Right cardiac atrium (tissue), 5 donors: ENCODE results near the gene CEP104. TPM values are rescaled to one million over a fixed set of nuclear protein-coding genes. Genes with fewer than 3 reads are reported as not detected.
A peak's percentile ranks its signal among the peaks of the same experiment; 100 is the strongest.

Source experiments
- ATAC-seq, 2 donors: fragments of 200-7000 bp; cut with Tn5 transposase; one replicate each; pipeline versions ENCODE4 v1.8.0 to v1.9.1; 2020; ENCODE audit warnings: moderate library complexity in 2 of 2, mild to moderate bottlenecking in 1 of 2
- DNase-seq, 3 donors: peaks; one replicate each; pipeline ENCODE4 v3.0.0-alpha.2; 2020
- H3K27ac ChIP-seq: one replicate; pipeline ENCODE4 v1.5.1; 2013; ENCODE audit warnings: mild to moderate bottlenecking, low read length, control low read depth, moderate library complexity
- H3K27me3 ChIP-seq: one replicate; pipeline ENCODE4 v1.6.1; 2013; ENCODE audit not compliant: control insufficient read depth, insufficient read depth
- H3K4me1 ChIP-seq: one replicate; pipeline ENCODE4 v1.6.1; 2013; ENCODE audit warnings: low read length; ENCODE audit not compliant: control insufficient read depth, insufficient read depth
- H3K4me3 ChIP-seq: one replicate; pipeline ENCODE4 v1.5.1; 2013; ENCODE audit warnings: low read length, control low read depth
- H3K9me3 ChIP-seq: one replicate; pipeline ENCODE4 v1.6.1; 2013; ENCODE audit warnings: low read length; ENCODE audit not compliant: control insufficient read depth
- WGBS: extraction: QIAGEN DNeasy Blood & Tissue Kit; methylation state at CpG from one replicate; pipeline ENCODE4 v1.1.7; 2013; 5-methylcytosine and 5-hydroxymethylcytosine counted together
- intact Hi-C, 4 donors: fragments of 100-400 bp; cut with DNase I; formaldehyde crosslinking; loops; one replicate each; pipeline versions ENCODE4 v1.11.0 to v1.14.0; 2022 to 2023
- polyA plus RNA-seq: library from polyadenylated mRNA; stranded (reverse); fragments of 200-250 nt; gene quantifications from one replicate; pipeline ENCODE4 v1.2.3, GENCODE V29; 2013
- total RNA-seq, 4 donors: library from RNA; stranded (reverse); fragmentation: NEBNext Ultra II Directional; extraction: Animal tissue kit (Norgen Biotek cat#: 25700); gene quantifications; one replicate each; pipeline ENCODE4 v1.2.1, GENCODE V29; 2021
- donor health status: healthy with polysubstance abuse.
- donor health status: DM: no; HTN: yes; CAD: no.
- donor health status: DM: no; HTN: no; CAD: no.
- donor health status: DM: no; HTN: yes; CAD: no; lungs with severe emphysema.
- donor health status: DM: yes; HTN: yes; CAD: no.

Gene CEP104
- total and polyA plus RNA-seq, 5 donors, result 8.7 to 41.2 (median 34.6) TPM

DNA sequence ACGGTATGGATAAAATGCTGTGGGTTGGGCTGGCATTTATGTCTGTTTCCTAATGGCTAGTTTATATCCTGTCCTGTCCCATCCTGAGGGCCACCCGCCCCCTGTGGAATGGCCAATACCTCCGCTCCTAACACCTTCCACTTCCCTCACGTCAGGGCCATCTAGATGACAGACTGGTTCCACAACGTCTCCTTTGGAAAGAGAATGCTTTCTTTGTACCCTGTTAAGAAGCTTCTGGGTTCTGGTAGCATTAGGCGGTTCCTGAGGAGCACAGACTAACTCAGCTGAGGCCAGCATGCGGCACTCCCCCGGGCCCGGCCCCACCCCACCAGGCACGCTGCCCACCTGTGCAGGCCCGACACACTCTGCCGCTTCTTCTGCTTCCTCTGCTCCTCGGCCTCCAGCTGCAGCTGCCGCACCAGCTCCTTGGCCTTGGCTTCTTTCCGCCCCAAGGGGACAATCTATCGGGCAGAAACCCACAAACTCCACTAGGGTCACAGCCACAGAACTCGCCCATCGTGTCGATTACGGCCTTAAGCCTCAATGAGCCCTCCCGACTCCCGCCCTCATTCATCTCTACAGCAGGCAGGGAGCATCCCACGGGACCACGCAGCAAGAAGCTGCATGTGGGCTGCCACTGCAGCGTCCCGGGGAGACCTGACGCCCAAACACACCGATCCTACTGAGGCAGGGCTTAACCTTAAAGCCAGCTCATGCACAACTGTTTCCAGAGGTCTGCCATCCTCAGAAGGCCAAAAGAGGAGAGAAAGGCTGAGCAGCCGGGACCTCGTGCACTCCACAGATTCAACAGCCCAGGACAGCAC is 73.1 kb downstream of the CEP104 start:
- WGBS, result 91% methylated on average over 30 of the region's 30 CpGs
- Histone ChIP-seq H3K4me1 (no peaks in the 10 kb centered on the region), H3K4me3 (no peak overlapping the region), H3K9me3 (no peaks in the 10 kb centered on the region), H3K27ac (no peak overlapping the region), H3K27me3 (no peaks in the 10 kb centered on the region)
- intact Hi-C loops, result no loop called here
- ATAC-seq (no peak), DNase-seq (no peak)

DNA sequence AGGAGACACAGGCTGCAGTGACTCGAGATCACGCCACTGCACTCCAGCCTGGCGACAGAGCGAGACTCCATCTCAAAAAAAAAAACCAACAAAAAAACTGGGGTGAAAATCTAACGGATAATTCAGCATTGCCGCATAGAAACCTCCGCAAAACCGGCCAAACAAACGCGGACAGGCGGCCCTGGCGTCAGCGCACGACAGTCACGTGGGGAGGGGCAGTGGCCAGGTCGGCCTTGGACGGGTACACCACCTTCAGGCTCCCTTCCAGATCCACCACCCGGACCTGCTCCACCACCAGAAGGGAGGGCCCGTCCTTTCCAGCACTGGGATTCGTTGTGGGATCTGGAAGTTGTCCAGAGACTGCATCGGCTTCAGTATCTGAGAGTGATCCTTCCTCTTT is 76.1 kb downstream of the CEP104 start:
- Histone ChIP-seq H3K4me1 (no peaks in the 10 kb centered on the region), H3K4me3 (no peak overlapping the region), H3K27me3 (no peaks in the 10 kb centered on the region), H3K27ac (no peak overlapping the region), H3K9me3 (no peaks in the 10 kb centered on the region)
- intact Hi-C loops, result no loop called here
- DNase-seq, result no peak
- WGBS, result 88% methylated on average over 21 of the region's 21 CpGs
- no peak for ATAC-seq

DNA sequence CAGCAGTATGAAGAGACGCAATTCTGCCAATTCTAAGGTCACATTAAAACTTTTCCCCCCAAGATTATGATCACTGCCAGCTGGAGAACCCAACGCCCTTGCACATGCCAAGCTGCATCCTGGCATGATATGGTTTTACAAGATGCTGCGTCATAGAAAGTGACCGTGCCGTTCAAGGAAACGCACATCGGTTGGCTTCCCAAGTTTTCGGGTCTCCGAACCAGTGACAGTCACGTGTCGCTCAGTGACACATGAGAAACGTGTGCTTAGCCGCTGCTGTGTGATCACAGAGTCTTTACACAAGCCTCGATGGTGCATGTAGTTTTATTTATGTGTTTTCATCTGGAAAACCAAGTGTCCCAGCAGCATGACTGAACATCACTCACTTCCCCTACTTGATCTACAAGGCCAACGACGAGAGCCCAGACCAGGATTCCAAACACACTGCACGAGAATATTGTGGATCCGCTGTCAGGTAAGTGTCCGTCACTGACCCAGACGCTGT is 77.0 kb downstream of the CEP104 start:
- Histone ChIP-seq H3K4me3 (no peak overlapping the region), H3K4me1 (peaks cover 3% of the 10 kb centered on the region), H3K27ac (no peak overlapping the region), H3K27me3 (no peaks in the 10 kb centered on the region), H3K9me3 (no peaks in the 10 kb centered on the region)
- intact Hi-C loops, result no loop called here
- ATAC-seq (no peak), DNase-seq (no peak)
- WGBS, result 93% methylated on average over 20 of the region's 20 CpGs

DNA sequence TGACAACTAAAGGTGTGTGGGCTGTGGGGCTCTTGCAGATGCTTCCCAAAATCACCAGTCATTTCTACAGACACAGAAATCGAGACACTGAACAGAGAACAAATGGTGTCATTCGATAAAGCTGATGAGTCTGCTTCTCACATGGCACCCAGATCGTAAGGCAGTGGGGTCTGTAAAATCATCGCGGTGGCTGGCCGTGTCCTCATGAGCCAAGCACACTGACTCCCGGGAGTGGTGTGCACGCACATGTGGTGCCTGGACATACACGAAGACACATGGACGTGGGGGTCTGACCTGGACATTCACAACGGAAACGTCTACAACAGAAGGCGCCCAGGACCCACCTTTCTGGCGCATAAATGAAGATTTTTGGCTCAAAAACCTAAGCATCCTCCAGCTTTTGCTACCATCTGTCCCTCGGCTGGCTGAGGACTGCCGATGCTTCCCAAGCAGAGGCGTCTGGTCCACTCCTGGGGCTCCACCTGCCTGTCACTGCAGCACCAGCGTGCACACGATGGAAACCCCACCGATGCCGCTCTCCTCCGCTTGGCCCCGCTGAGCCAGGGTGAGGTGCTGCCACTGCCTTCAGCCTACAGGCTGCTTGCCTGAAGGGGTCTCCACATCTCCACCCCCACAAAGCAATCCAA is 77.6 kb downstream of the CEP104 start:
- Histone ChIP-seq H3K4me1 (peaks cover 4% of the 10 kb centered on the region), H3K27me3 (no peaks in the 10 kb centered on the region), H3K9me3 (no peaks in the 10 kb centered on the region), H3K4me3 (no peak overlapping the region), H3K27ac (no peak overlapping the region)
- ATAC-seq, result no peak
- peak in 1 of 3 donors; percentile 30 for DNase-seq
- intact Hi-C loops, result no loop called here
- 89% methylated on average over 23 of the region's 23 CpGs for WGBS

GRCh38 chr1:3778590-3779264 is 78.3 kb downstream of the CEP104 start:
- WGBS, result 66% methylated on average over 14 of the region's 14 CpGs
- no peaks in the 10 kb centered on the region for H3K27me3 ChIP-seq
- DNase-seq, result peak in 1 of 3 donors; percentile 74
- H3K4me1 ChIP-seq, result peaks cover 4% of the 10 kb centered on the region
- no peak overlapping the region for H3K27ac ChIP-seq
- intact Hi-C loops, result no loop called here
- peak; percentile 12 to 49 for ATAC-seq
- H3K4me3 ChIP-seq, result no peak overlapping the region
- no peaks in the 10 kb centered on the region for H3K9me3 ChIP-seq

DNA sequence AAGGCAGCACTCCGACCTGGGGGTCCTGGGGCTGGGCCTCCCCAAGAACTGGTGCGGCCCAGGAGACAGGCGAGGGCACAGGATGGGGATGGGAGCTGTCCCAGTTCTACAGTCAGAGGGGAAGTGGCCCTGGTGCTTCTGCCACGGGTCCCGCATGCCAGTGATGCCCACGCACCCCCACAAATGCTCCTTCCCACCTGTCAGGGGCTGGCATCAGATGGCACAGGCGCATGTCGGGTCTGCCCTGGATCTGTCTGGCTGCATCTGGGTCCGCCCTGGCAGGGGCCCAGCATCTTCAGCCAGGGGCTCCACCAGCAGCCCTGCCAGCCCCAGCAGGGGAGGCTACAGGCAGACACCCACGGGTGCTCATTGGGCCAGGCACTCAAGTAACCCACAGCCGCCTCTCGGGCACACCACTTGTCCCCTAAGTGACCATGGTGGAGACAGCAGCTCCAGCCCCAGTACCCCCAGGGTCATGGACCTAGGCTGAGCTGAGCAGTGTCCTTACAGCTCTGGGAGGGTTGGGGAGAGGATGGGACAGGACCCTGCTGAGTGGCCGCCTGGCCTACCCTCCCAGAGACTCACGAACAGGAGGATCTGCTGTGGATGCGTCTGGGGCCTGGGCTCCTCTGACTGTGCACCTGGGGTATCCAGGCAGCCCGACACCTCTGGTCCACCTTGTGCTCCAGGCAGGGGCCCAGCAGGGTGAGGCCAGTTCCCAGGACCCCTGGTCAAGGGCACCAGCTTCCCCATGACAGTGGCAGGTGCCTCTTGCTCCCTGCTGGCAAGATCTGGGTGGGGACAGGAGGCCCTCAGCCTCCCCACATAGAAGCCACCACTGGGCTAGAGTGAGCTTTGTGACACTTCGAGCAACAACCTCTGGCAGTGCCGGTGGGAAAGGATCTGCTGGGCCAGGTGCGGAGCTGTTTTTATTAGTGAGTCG is 79.1 kb downstream of the CEP104 start:
- Histone ChIP-seq H3K9me3 (no peaks in the 10 kb centered on the region), H3K27me3 (no peaks in the 10 kb centered on the region), H3K27ac (no peak overlapping the region), H3K4me3 (no peak overlapping the region), H3K4me1 (peaks cover 4% of the 10 kb centered on the region)
- intact Hi-C loops, result no loop called here
- ATAC-seq, result no peak
- 83% methylated on average over 20 of the region's 20 CpGs for WGBS
- DNase-seq, result no peak

- no peak overlapping the region for H3K27ac ChIP-seq
- peak in 1 of 3 donors; percentile 38 for DNase-seq
- WGBS, result 86% methylated on average over 10 of the region's 10 CpGs
- intact Hi-C loops, result no loop called here
- ATAC-seq, result no peak
- no peak overlapping the region for H3K4me3 ChIP-seq
- no peaks in the 10 kb centered on the region for H3K9me3 ChIP-seq
- peaks cover 4% of the 10 kb centered on the region for H3K4me1 ChIP-seq
- no peaks in the 10 kb centered on the region for H3K27me3 ChIP-seq
These were observed 79.9 kb downstream of the CEP104 start for GRCh38 chr1:3777078-3777547.

GRCh38 chr1:3776231-3776961 is 80.6 kb downstream of the CEP104 start:
- peak in 1 of 3 donors; percentile 46 for DNase-seq
- peaks cover 4% of the 10 kb centered on the region for H3K4me1 ChIP-seq
- H3K9me3 ChIP-seq, result no peaks in the 10 kb centered on the region
- 78% methylated on average over 21 of the region's 21 CpGs for WGBS
- intact Hi-C loops, result no loop called here
- no peak overlapping the region for H3K27ac ChIP-seq
- no peak overlapping the region for H3K4me3 ChIP-seq
- H3K27me3 ChIP-seq, result no peaks in the 10 kb centered on the region
- ATAC-seq, result no peak

GRCh38 chr1:3775490-3776230 is 81.4 kb downstream of the CEP104 start:
- 35% methylated on average over 27 of the region's 27 CpGs for WGBS
- Histone ChIP-seq H3K27me3 (no peaks in the 10 kb centered on the region), H3K9me3 (no peaks in the 10 kb centered on the region), H3K4me1 (peaks cover 4% of the 10 kb centered on the region), H3K4me3 (no peak overlapping the region), H3K27ac (no peak overlapping the region)
- intact Hi-C loops, result no loop called here
- ATAC-seq, result peak in 1 of 2 donors; percentile 3
- peak; percentile 70 to 85 (median 84) for DNase-seq
